NCI-H187 treated with DMSO at 0.1 percent for 48 hours (cell line): Measurements from ENCODE around the gene TRABD.

ENCODE experiments used
- DNase-seq: peaks from one replicate; lab custom pipeline; 2025; lab: John Stamatoyannopoulos, UW

Gene TRABD

GRCh38 chr22:50175191-50175461 lies 10.6 kb upstream of the TRABD start:
- no peak for DNase-seq

- DNase-seq: no peak
Observed at GRCh38 chr22:50175921-50176849, 9.5 kb upstream of the TRABD start.

- no peak for DNase-seq
Observed at GRCh38 chr22:50176850-50177536, 8.7 kb upstream of the TRABD start.

GRCh38 chr22:50177537-50178470 lies 7.9 kb upstream of the TRABD start:
- DNase-seq: no peak

- DNase-seq: no peak
Observed at GRCh38 chr22:50178471-50178864, 7.2 kb upstream of the TRABD start.

- no peak for DNase-seq
Observed at GRCh38 chr22:50178871-50179869, 6.5 kb upstream of the TRABD start.

GRCh38 chr22:50179937-50180726 lies 5.6 kb upstream of the TRABD start:
- no peak for DNase-seq

- DNase-seq: no peak
Observed at GRCh38 chr22:50180727-50181521, 4.8 kb upstream of the TRABD start.

- DNase-seq: no peak
Observed at GRCh38 chr22:50182176-50183081, 3.3 kb upstream of the TRABD start.

- no peak for DNase-seq
Observed at GRCh38 chr22:50183141-50183971, 2.4 kb upstream of the TRABD start.

GRCh38 chr22:50184004-50184901 lies 1.5 kb upstream of the TRABD start:
- DNase-seq: no peak

- no peak for DNase-seq
Observed at GRCh38 chr22:50184902-50185374, 775 bp upstream of the TRABD start.

GRCh38 chr22:50186181-50186714 lies 535 bp downstream of the TRABD start:
- DNase-seq: no peak

- no peak for DNase-seq
Observed at GRCh38 chr22:50186761-50187523, 1.2 kb downstream of the TRABD start.

- no peak for DNase-seq
Observed at GRCh38 chr22:50188356-50188755, 2.6 kb downstream of the TRABD start.
